Neural cell (in vitro differentiated cells): ENCODE data around the gene SPOCK1. TPM values are rescaled to one million over a fixed set of nuclear protein-coding genes. Genes with fewer than 3 reads are reported as not detected.

Experiments
- H2AFZ ChIP-seq: fragments of 200-600, 300-800 bp; sonication (generic), shearing (Covaris generic); 2 replicates; pipeline ENCODE4 v1.6.0; 2014; ENCODE audit warnings: low read depth, mild to moderate bottlenecking, antibody characterized with exemption, low read length, moderate library complexity
- H3F3A ChIP-seq: fragments of 200-600 bp; shearing (Covaris generic); 2 replicates; pipeline ENCODE4 v1.6.1; 2016; ENCODE audit warnings: mild to moderate bottlenecking, moderate library complexity, mixed read lengths, antibody characterized with exemption, low read length; ENCODE audit not compliant: insufficient read depth, poor library complexity, severe bottlenecking
- H3K27ac ChIP-seq: fragments of 200-600, 300-800 bp; sonication (generic), shearing (Covaris generic); 2 replicates; pipeline ENCODE4 v1.5.1; 2014; ENCODE audit warnings: mild to moderate bottlenecking, low read length, moderate library complexity
- H3K27me3 ChIP-seq: fragments of 300-800, 200-600 bp; sonication (generic), shearing (Covaris generic); 2 replicates; pipeline ENCODE4 v1.6.0; 2014; ENCODE audit warnings: mild to moderate bottlenecking, low read depth, low read length, moderate library complexity; ENCODE audit not compliant: insufficient read depth
- H3K36me3 ChIP-seq: fragments of 300-800, 200-600 bp; sonication (generic), shearing (Covaris generic); 2 replicates; pipeline ENCODE4 v1.5.1; 2014; ENCODE audit warnings: mild to moderate bottlenecking, antibody characterized with exemption, low read length, moderate library complexity; ENCODE audit not compliant: insufficient read depth
- H3K4me2 ChIP-seq: fragments of 300-800, 200-600 bp; sonication (generic), shearing (Covaris generic); 2 replicates; pipeline ENCODE4 v1.6.0; 2014; ENCODE audit warnings: mild to moderate bottlenecking, low read length
- H3K4me3 ChIP-seq: fragments of 300-800, 200-600 bp; sonication (generic), shearing (Covaris generic); 2 replicates; pipeline ENCODE4 v1.5.1; 2014; ENCODE audit warnings: mild to moderate bottlenecking, low read length, moderate library complexity
- H3K79me2 ChIP-seq: fragments of 200-600 bp; shearing (Covaris generic); replicated peaks from 2 replicates; pipeline ENCODE4 v1.6.0; 2014; ENCODE audit warnings: mild to moderate bottlenecking, low read length, moderate library complexity; ENCODE audit not compliant: insufficient read depth
- H3K9ac ChIP-seq: fragments of 300-800, 200-600 bp; sonication (generic), shearing (Covaris generic); 2 replicates; pipeline ENCODE4 v1.6.1; 2016; ENCODE audit warnings: mild to moderate bottlenecking, low read length, mixed read lengths
- H3K9me2 ChIP-seq: fragments of 200-600 bp; shearing (Covaris generic); 2 replicates; pipeline ENCODE4 v1.6.1; 2016; ENCODE audit warnings: mild to moderate bottlenecking, low read length, mixed read lengths; ENCODE audit not compliant: insufficient read depth
- H3K9me3 ChIP-seq: fragments of 200-600, 300-800 bp; sonication (generic), shearing (Covaris generic); 2 replicates; pipeline ENCODE4 v1.6.1; 2016; ENCODE audit warnings: mild to moderate bottlenecking, mixed run types, low read length, moderate library complexity, mixed read lengths
- H4K20me1 ChIP-seq: fragments of 200-600 bp; shearing (Covaris generic); 2 replicates; pipeline ENCODE4 v1.6.1; 2016; ENCODE audit warnings: mild to moderate bottlenecking, mixed run types; ENCODE audit not compliant: insufficient read depth
- CTCF ChIP-seq: fragments of 450-650 bp; IDR thresholded peaks from 2 replicates; pipeline ENCODE4 v1.5.1; 2014; ENCODE audit warnings: antibody characterized with exemption, mild to moderate bottlenecking, moderate library complexity; ENCODE audit not compliant: poor library complexity, severe bottlenecking
- EP300 ChIP-seq: fragments of 450-650 bp; conservative IDR thresholded peaks from 2 replicates; pipeline ENCODE4 v1.6.1; 2014; ENCODE audit warnings: antibody characterized with exemption, mild to moderate bottlenecking, moderate library complexity; ENCODE audit not compliant: poor library complexity, severe bottlenecking
- EZH2 ChIP-seq: fragments of 200-600, 300-800 bp; shearing (Covaris generic), sonication (generic); IDR thresholded peaks from 2 replicates; pipeline ENCODE4 v1.6.1; 2014; ENCODE audit warnings: antibody characterized with exemption, low read length, borderline replicate concordance, mild to moderate bottlenecking; ENCODE audit not compliant: insufficient read depth, poor library complexity, severe bottlenecking
- MXI1 ChIP-seq: fragments of 450-650 bp; conservative IDR thresholded peaks from 2 replicates; pipeline ENCODE4 v1.6.1; 2014; ENCODE audit warnings: antibody characterized with exemption, mild to moderate bottlenecking; ENCODE audit not compliant: poor library complexity, severe bottlenecking
- POLR2AphosphoS5 ChIP-seq: IDR thresholded peaks from 2 replicates; pipeline ENCODE4 v1.6.1; 2012
- RAD21 ChIP-seq: fragments of 450-650 bp; conservative IDR thresholded peaks from 2 replicates; pipeline ENCODE4 v1.6.1; 2014; ENCODE audit warnings: antibody characterized with exemption, mild to moderate bottlenecking, moderate library complexity
- SMC3 ChIP-seq: fragments of 450-650 bp; conservative IDR thresholded peaks from 2 replicates; pipeline ENCODE4 v1.6.1; 2014; ENCODE audit warnings: antibody characterized with exemption, mild to moderate bottlenecking, moderate library complexity; ENCODE audit not compliant: poor library complexity
- TAF1 ChIP-seq: IDR thresholded peaks from 2 replicates; pipeline ENCODE4 v1.6.1; 2012; ENCODE audit warnings: low read depth
- polyA plus RNA-seq: library from polyadenylated mRNA; depleted of rRNA; stranded (reverse); fragments of >200 nt; gene quantifications from 2 replicates; pipeline ENCODE4 v1.2.3, GENCODE V29; 2014
- TF ChIP-seq, protein P1 (sequence below): IDR thresholded peaks from 2 replicates; pipeline ENCODE4 v1.6.1; 2012; ENCODE audit warnings: borderline replicate concordance

SPOCK1 gene
- polyA plus RNA-seq, 1 donor from 2014 or later, result 33.6 TPM

DNA sequence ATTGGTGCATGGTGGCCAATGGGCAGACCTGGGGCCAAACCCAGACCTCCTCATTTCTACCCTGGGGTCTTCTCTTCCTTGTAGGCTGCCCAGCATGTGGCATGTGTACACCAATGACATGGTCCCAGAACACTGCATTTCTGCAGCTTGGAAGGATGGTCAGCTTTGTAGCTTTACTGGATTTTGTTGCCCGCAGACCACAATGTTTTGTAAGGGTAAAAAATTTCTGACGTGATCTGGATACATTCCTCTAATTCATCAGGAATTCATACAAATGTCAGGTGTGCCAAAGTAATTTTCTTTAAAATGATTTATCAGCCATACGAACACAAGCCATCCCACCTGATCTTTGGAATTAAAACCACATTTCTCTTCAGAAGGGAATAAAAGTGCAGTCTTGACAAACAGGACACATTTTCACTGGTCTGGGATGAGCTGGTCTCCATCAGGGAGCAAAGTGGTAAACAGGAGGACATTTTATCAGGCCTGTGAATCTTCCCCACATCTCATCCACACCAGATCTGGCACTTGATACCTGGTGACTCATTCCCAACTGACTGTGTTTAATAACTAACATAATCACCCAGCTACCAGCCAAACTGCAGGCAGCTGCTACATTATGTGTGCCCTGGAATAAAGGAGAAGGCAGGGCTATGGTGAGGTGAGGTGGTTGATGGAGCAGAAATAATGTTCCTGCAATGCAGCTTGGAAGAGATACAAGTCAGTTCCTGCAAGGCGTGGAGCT is 103.9 kb downstream of the SPOCK1 start:
- no peak for TF ChIP-seq TAF1
- no peak for TF ChIP-seq RAD21
- Histone ChIP-seq H3K79me2 (no peaks in the 10 kb centered on the region), H3K4me3 (no peak overlapping the region), H3K27me3 (no peaks in the 10 kb centered on the region), H3K9me2 (no peaks in the 10 kb centered on the region), H4K20me1 (no peaks in the 10 kb centered on the region), H2AFZ (no peak overlapping the region), H3F3A (no peaks in the 10 kb centered on the region), H3K9me3 (no peaks in the 10 kb centered on the region), H3K27ac (no peak overlapping the region), H3K36me3 (no peaks in the 10 kb centered on the region), H3K4me2 (no peak overlapping the region), H3K9ac (no peak overlapping the region)

DNA sequence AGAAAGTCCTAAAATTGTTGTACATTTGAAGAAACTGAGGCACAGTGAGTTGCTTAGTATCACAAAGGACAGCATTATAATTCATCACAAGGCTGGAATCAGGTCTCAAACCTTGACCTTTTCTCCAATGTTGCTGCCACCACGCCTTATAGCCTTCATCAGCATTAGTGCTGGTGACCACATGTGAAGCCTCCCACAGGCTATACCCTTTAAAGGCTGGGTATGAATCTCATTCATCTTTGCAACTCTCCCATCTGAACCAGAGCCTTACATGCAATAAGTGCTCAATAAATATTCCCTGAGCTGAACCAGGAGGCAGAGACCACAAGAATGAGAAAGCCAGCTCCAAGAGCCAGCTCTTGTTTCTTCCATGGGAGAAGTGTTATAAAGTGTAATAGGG is 104.7 kb downstream of the SPOCK1 start:
- H2AFZ ChIP-seq, result no peak overlapping the region
- H3F3A ChIP-seq, result no peaks in the 10 kb centered on the region
- H3K9me2 ChIP-seq, result no peaks in the 10 kb centered on the region
- H3K36me3 ChIP-seq, result no peaks in the 10 kb centered on the region
- H4K20me1 ChIP-seq, result no peaks in the 10 kb centered on the region
- H3K27ac ChIP-seq, result no peak overlapping the region
- TF ChIP-seq EZH2, result no peak
- TF ChIP-seq EP300, result no peak
- no peak for TF ChIP-seq SMC3
- no peak for TF ChIP-seq POLR2AphosphoS5
- TF ChIP-seq TAF1, result no peak
- TF ChIP-seq, protein P1, sequence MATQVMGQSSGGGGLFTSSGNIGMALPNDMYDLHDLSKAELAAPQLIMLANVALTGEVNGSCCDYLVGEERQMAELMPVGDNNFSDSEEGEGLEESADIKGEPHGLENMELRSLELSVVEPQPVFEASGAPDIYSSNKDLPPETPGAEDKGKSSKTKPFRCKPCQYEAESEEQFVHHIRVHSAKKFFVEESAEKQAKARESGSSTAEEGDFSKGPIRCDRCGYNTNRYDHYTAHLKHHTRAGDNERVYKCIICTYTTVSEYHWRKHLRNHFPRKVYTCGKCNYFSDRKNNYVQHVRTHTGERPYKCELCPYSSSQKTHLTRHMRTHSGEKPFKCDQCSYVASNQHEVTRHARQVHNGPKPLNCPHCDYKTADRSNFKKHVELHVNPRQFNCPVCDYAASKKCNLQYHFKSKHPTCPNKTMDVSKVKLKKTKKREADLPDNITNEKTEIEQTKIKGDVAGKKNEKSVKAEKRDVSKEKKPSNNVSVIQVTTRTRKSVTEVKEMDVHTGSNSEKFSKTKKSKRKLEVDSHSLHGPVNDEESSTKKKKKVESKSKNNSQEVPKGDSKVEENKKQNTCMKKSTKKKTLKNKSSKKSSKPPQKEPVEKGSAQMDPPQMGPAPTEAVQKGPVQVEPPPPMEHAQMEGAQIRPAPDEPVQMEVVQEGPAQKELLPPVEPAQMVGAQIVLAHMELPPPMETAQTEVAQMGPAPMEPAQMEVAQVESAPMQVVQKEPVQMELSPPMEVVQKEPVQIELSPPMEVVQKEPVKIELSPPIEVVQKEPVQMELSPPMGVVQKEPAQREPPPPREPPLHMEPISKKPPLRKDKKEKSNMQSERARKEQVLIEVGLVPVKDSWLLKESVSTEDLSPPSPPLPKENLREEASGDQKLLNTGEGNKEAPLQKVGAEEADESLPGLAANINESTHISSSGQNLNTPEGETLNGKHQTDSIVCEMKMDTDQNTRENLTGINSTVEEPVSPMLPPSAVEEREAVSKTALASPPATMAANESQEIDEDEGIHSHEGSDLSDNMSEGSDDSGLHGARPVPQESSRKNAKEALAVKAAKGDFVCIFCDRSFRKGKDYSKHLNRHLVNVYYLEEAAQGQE, result no peak
- no peak for TF ChIP-seq CTCF
- TF ChIP-seq RAD21, result no peak
- TF ChIP-seq MXI1, result no peak
- H3K79me2 ChIP-seq, result no peaks in the 10 kb centered on the region
- no peaks in the 10 kb centered on the region for H3K27me3 ChIP-seq
- no peak overlapping the region for H3K4me2 ChIP-seq
- H3K4me3 ChIP-seq, result no peak overlapping the region
- no peaks in the 10 kb centered on the region for H3K9me3 ChIP-seq
- no peak overlapping the region for H3K9ac ChIP-seq
